Activated CD4-positive, alpha-beta T cell treated with anti-CD3 and anti-CD28 coated beads, Interleukin-10, Interleukin-2, amounts not matched to agents 100 ng/mL and 50 ng/mL, durations not matched to agents 16 hours and 8 hours (primary cell): ENCODE data around the gene ZNF618.
A peak's percentile ranks its signal among the peaks of the same experiment; 100 is the strongest.
"Not testable (repeated sequence)": the region's sequence is repeated elsewhere in the genome, so short reads cannot be mapped to it uniquely, and the experiment has no call there.

ENCODE experiments used
- DNase-seq: peaks from one replicate; pipeline ENCODE4 v3.0.0-alpha.2; 2020

ZNF618 gene

DNA sequence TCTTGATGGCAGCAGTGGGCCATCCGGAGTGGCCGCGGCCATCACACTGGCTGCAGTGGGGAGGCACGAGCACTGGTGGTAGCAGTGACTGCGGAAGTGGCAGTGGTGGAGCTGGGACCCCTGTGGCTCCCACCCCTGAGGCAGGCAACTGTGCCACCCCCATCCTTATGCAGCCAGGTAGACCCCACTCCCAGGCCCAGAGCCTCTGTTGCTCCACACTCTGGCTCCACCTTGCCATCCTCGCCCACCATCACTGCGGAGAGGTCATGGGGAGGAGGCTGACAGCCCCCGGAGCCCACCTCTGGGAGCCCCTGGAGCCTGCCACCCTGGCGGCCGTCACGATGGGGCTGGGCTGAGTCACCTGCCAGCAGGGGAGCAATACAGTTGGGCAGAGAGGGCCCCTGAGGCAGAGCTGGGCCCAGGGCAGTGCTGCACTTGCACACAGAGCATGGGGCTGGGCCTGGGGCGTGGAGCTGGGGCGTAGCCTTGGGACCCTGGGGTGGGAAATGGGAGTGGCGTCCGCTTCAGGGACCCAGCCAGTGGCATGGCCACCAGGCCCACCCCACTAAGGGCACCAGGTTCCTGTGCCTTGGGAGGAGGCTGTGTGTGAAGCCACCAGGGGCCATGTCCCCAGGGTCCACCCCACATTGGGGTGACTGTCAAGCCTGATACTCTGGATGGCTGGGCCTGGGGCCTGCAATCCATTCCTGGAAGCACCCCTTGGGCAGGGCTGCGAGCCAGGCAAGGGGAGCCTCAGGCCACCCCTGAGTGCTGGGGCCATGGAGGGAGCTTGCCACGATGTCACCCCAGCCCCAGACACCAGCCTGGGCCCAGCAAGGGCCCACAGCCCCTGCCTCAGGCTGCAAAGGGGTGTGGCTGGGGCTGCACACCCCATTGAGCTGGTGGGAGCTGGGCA is 194.3 kb downstream of the ZNF618 start:
- no peak for DNase-seq

DNA sequence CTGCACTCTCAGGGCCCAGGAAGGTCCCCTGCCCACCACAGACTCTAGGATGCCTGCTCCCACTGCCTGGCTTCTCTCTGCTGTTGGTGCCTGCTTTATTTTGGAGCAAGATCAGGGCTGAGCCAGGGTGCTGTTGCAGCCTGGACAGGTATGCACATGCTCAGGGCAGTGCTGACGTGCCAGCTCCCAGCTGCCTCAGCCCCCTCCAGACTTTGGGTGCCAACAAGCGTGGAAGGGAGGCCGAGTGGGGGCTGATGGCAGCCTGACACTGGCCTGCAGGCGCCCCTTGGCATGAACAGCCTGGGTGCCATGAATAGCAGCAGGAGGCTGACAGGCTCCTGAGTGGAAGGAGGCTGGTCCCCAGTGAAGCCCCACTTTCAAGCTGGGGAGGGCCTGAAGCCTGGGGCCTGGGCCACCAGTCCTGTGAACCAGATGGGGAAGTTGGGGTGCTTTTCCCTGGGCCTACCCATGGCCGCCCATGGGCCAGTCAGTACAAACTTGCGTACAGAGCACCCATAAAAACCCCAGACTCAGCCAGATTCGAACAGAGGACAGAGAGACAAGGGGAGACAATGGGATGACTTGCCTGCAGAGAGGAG is 195.2 kb downstream of the ZNF618 start:
- no peak for DNase-seq

DNA sequence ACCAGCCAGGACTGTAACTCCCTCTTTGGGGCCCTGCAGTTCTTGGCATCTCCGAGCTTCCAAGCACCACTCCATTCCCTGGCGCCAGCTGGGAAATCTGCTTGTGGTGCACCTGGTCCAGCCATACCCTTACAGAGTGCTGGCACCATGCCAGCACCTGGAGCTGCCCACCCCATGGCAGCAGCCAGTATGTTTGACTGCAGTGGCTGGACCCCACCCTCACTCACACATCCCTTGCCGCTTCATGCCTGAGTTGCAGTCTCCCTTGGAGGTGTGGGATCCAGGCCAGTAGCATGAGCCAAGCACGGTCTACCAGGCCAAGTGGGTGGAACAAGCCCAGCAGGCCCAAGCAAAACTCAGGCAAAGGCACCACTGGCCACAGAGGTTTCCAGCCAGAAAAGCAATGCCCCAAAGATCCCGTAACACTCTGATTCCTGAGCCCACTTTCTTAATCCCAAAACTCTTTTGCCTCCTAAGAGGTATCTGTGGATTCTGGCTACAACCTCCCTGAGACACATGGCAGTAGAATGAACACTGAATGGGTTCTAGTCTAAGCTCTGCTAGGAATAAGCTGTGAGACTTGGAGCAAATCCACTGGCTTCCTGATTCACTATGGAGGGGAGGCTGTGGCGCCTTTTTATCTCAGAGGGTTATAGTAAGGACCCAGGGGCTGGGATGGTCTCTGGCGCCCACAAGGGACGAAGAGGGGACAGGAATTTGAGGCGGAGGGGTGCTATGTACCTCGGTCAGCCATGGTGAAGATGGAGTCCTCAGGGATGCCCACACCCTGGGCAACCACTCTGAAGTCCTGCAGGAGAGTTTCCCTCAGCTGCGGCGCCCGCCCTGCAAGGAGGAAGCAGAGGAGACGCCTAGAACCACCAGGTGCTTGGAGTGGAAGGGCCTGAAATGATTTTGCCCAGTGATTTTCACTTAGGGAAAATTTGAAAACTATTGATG is 196.4 kb downstream of the ZNF618 start:
- no peak for DNase-seq

DNA sequence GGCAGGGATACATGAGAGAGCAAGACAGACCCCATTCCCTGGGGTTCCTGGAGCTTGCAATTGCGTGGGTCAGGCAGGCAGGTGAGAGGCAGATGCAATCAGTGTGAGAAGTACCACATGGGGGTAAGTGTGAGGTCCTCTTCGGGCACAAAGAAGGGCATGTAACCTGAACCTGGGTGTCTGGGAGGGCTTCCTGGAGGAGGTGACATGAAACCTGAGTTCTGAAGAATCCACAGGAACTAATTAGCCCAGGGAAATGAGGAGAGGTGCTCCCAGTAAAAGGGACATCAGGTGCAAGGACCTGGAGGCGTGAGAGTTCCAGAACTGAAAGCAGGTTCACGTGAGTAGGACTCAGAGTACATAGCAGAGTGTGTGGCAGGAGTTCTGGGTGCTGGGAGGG is 199.5 kb downstream of the ZNF618 start:
- DNase-seq = no peak

DNA sequence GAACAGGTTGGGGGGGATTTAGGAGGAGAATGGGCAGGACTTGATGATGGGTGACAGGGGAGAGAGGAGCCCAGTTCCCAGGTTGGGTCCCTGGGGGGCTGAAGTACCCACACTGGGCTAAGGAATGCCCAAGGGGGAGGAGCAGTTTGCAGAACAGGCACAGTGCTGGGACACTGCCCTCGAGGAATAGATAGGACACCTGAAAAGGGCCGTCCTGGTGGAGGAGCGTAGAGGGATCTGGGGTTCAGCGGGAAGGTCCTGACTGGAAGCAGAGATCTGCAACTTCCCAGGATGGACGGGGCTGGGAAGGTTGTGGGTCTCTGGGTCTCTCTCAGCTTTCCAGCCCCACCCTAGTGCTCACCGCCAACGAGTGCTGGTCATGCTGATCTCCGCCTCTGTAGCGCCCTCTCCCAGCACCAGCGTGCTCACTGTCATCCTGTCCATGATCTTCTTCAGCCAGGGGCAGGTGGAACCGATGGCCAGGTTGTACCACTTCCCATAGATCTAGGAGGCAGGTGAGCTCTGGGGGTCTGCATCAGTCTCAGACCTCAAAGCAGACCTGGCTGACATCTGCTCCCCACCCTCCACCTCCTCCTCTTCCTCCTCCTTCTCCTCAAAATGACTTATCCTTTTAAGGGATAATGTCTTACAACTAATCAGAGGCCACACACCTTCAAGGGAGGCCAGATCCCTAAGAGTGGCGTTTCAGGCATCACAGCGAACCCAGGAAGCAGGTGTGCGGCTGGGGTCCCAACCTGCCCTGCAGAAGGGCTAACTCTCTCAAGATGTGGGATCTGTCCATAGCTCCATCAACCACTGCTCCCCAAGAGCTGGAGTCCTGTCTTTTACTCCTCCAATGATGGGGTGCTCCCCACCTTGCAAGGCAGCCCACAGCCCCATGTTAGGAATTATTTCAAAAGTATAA is 200.4 kb downstream of the ZNF618 start:
- no peak for DNase-seq

DNA sequence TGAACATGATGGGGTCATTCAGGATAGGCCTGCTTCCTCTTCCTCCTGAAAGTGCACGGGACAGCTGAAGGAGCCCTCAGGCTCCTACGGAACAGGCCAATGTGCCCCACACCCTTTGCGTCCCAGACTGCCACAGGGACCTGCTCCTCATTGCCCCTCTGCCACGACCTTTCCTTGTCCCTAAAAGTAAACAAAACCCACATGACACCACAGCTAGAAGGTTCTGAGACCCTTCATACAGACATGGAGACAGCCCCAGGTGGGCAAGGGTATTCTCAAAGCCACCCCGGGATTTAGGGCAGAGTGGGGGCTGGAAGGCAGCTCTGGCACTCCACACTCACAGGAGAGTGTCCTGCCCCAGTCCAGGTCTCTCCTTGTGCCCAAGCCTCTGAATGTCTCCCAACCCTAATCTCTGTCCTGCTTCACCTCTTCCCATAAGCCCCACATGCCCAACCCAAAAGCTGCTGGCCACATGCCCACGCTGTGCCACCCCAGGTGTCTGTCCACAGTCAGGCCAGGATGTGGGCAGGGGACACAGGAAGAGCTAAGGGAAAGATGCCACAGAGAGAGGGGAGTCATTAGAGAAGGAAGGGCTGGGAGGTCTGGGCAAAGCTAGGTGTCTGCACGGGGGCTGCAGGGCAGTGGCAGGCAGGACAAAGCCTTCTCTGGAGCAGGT is 201.2 kb downstream of the ZNF618 start:
- no peak for DNase-seq

DNA sequence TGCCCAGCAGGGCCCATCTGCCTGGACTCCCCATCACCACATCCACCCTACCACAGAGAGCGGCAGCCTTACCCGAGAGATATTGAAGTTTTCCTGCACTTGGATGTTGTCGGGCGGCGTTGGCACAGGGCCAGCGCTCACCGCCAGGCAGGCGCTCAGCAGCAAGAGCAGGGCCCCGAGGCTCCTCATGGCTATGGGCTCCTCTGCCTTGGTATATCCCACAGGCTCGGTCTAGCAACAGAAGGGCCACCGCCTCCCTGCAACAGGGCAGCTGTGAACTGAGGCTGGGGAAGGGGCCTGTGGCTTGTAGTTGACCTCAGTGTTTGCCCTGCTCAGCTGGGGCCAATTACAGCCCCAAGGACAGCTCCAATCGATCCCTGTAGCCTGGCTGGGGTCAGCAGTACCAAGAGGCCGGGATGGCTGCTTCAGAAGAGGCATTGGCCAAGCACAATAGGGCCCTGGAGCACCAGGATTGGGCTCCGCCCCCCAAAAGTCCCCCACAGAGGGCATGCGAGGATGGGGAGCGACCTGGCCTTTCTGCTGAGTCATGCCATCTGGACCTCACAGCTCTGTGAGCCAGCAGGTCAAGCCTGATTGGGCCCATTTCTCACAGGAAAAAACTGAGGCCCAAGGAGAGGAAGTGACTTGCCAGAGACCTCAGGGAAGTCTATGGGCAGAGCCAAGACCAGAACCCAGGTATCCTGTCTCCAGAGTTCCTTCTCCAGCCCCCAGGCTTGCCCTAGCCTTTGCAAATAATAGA is 202.1 kb downstream of the ZNF618 start, which contains the start of gene AMBP:
AMBP (minus strand) TSS at position 280 of the 760 bp plus-strand sequence; CDS start at position 189, 91 bp downstream.
- no peak for DNase-seq

DNA sequence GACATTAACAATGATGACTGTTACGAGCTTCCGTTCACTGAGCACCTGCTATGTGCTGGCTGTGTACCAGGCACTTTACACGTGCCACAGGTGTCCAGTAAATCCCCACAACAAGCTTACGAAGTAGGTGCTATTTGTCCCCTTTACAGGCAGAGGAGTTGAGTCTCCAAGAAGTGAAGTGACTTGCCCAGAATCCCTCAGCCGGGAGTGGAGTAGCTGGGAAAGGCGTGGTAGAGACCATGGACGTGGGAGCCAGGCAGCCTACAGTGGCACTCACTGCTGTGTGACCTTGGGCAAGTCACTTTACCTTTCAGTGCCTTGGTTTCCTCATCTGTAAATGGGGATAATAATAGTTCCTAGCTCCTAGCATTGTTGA is 202.7 kb downstream of the ZNF618 start:
- DNase-seq = no peak

DNA sequence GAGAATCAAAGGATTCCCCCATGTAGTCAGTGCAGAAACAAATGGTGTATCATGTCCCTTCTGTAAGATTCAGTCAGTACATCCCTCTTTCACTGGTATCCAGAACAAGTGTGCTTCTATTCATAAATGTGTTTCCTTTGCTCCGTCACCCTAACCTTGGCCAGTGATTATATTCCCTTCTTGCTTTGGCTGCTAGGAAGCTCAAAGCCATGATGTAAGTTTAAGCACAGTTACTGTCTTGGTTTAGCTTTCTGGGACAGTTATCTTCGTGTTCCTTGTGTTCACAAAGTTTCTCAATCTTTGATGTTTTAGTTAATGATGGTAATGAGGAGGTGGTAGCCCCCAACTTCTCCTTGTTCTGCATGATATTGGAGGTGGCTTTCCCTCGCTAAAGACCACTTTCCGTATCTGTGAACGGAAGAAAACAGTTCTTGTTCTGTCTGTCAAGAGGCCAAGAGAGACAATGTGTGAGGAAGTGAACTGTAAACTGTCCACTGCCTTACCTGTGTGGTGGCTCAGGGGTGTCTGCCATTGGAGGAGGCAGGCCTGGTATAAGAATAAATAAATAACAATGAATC is 204.2 kb downstream of the ZNF618 start:
- DNase-seq = no peak

DNA sequence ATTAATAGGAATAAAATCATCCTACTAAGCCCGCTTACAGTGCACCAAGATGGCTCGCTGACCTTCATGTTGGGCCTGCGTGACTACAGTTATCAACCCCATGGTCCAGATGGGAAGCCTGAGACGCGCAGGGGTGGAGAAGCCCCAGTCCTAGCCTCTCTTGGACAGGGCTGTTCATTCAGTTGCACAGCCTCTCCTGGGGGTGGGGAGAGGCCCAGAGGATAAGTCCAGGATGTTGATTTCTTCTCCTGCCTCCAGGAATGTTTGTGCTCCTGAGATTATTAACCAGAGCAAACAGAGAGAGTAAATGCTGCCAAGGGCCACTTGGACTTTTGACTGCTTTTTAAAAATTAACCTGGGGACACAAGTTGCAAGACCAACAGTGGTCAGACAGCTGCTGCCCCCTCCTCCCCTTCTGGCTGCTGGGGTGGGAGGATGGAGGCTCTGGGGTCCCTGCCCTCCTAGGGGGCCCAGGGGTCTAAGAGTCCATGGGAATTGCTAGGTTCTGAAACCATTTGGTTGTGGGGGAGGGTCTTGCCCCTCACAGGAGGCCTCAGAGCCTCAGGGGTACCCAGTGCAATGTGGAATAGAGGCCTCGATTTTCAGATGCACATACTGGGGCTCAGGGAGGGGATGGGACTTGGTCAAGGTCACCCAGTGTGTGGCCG is 204.8 kb downstream of the ZNF618 start:
- DNase-seq = no peak

DNA sequence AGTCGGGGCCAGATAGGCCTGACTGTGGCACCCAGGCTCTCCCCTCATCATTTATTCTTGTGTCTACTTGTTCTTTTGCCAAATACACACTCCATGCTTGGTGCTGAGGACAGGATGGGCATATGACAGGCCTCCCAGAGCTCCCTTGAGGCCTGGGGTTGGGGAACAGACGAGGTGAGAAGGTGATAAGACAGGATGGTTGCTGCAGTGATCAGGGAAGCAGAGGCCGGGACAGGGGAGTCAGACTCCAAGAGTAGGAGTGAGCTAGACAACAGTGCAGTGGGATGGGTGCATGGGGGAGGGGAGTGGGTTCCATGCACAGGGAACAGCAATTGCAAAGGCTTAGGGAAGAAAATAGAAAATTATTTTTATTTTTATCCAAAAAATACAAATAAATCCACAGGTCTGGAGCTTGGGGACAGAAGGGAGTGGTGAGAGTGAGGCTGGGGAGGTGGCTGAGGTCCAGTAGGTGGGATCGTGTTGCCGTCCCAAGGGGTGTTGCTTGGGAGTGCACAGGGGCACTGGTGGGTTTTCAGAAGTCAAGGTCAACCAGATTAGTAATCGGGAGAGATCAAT is 205.4 kb downstream of the ZNF618 start:
- no peak for DNase-seq

DNA sequence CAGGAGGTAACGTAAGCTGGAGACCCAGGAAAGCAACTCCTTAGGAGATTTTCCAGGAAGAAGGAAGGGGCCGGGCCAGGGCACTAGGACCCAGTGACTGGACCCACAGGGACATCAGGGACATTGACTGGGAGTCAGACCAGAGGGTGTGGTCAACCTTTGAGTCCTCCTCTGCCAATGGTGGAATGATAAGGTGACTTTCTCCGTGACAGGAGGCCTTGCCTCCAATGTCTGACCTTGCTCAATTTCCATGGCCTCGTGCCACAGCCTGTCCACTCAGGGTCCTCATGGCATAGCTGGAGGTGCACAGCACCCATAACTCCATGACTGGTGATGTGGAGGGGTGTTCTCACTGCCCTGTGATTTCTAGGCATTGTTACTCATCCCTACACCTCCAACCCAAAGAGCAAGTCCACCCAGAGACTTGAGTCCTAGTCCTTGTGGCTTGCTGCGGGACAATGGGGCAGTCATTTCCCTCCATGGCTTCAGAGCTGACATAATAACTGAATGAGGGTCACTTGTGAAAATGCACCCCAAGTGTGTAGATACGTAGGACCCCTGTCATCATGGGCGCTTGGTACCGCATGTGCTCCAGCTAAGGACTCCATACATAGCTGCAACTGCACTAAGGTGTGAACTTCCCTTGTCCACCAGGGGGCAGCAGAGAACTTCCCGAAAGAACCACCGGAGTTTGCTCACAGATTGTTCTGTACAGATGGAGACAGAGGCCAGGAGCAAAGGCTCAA is 206.1 kb downstream of the ZNF618 start:
- peak; percentile 85 for DNase-seq

DNA sequence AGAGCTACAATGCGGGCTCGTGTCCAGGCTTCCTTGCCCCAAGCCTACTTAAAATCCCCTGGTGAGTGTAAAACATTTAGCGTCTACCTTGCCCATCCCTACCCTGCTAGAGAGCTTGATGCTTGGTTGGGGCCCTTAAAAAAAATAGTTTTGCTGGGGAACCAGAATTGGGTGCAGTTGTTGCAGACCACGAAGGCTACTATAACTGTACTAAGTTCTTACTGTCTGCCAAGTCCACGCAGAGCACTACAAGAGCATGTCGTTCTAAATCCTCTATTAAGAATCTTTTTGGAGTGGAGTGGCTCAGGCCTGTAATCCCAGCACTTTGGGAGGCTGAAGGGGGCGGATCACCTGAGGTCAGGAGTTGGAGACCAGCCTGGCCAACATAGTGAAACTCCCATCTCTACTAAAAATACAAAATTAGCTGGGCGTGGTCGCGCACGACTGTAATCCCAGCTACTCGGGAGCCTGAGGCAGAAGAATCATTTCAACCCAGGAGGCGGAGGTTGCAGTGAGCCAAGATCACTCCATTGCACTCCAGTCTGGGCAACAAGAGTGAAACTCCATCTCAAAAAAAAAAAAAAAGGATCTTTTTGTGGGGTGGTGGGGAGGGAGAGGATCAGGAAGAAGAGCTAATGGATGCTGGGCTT is 206.8 kb downstream of the ZNF618 start:
- not testable (repeated sequence) for DNase-seq

DNA sequence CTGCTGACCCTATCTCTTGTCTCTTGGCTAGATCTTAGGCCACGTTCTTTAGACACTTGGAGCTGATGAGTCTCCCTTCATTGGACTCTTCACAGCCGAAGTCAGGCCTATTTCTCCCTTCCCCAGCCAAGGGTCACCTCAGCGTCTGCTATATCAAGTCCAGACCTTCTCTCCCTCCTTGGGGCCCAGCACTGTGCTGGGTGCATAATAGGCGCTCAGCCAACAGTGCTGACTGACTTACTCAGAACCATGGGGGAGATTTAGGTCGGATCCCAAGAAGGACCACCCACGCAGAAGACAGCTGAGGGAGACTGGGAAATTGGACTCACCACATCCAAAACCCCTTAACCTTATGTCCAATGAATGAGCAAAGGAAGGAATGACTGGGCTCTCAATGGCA is 207.6 kb downstream of the ZNF618 start:
- DNase-seq = no peak

DNA sequence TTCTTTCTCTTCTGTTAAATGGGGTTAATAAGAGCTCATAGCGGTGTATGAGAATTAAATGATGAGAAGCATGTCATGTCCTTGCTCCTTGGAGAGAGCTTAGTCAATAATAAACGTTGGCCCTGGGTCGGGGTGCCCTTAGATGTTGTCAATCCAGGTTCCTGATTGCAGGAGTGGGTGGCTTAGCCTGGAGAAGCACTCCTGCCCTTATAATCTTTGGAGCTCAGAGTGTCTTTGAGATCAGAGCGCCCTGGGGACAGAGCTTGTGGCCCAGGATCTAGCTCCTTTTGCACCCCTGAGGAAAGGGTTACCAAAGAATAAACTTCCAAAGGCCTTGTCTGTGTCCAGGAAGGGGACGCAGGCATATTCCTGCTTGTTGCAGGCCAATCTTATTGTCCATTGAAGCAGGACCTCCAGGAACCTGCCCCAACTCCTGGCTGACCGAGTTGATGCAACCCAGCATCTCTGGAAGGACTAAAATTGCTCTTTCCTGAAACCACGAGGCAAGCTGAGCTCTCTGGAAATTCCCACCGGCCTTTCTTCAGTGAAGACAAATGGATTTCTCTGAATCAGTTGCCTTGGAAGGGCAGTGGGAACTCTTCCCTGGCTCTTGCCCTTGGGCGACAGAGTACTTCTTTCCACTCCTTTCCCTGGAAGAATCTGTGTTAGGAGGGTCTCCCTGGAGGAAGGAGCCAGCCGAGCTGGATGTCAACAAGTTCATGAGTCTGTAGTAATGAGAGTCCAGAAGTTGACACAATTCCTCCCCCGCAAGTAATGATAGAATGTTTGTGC is 208.4 kb downstream of the ZNF618 start:
- DNase-seq = no peak

DNA sequence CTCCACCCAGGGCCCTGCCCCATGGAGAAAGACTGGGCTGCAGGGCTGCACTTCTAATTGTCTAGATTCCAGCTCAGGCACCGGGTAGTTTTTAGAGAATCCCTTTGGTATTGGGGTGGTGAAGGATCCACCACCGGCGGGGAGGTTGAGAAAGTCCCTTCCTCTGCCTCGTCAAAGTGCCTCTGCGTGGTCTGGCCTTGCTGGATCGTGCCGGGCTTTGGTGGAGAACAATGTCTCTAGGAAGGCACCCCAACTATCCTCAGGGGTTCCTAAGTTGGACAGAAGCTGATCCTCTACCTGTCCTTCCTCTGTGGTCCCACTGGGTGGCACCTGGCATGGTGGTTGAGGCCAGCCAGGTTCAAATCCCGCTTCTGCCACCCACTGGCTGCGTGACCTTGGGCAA is 209.3 kb downstream of the ZNF618 start:
- DNase-seq = no peak

DNA sequence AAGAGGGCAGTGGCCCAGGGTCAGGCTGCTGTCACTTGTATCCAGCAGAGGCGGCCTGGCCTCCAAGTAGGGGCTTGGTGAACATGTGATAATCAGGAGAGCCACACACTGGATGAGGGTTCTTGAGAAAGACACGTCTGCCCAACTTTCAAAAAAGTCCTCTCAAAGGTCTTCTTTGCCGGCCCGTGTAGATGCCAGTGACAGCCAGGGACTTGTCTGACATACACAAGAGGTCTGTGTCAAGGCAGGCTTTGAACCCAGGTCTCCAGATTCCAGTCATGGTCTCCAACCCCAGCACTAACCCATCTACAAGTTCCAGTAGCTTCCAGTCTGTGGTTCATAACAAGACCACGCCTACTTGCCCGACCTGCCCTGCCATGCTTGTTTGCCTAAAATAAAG is 209.9 kb downstream of the ZNF618 start:
- no peak for DNase-seq
